SK-N-SH (cell line): ENCODE measurements around the gene PDE10A. TPM values are rescaled to one million over a fixed set of nuclear protein-coding genes. Genes with fewer than 3 reads are reported as not detected.

Source experiments
- CTCF ChIA-PET: fragments of 300-600, 350-600 bp; formaldehyde crosslinking; extraction: SDS; loops from one replicate; lab custom pipeline; 2021; lab: Yijun Ruan, JAX
- POLR2A ChIA-PET: fragments of 350-600 bp; sonication (Branson Sonifier 250); formaldehyde crosslinking; extraction: SDS; loops from one replicate; lab custom pipeline; 2020; ENCODE audit warnings: antibody characterized with exemption, inconsistent platforms; lab: Yijun Ruan, JAX
- DNase-seq: peaks from one replicate; pipeline ENCODE4 v3.0.0; 2012
- H2AFZ ChIP-seq: fragments of 200-600 bp; sonication (generic); 2 replicates; pipeline ENCODE4 v1.8.1; 2016; ENCODE audit warnings: antibody characterized with exemption, mild to moderate bottlenecking, low read depth
- H3F3A ChIP-seq: fragments of 200-600 bp; sonication (generic); replicated peaks from 2 replicates; pipeline ENCODE3; 2016; ENCODE audit warnings: antibody characterized with exemption, mild to moderate bottlenecking; ENCODE audit not compliant: insufficient read depth
- H3K27ac ChIP-seq, 2 experiments: fragments of 200-500 bp in 1 of 2; fragments of 200-600 bp in 1 of 2; sonication (Bioruptor generic) in 1 of 2; sonication (generic), shearing (Covaris generic) in 1 of 2; 2 replicates each; pipeline versions ENCODE4 v1.5.1 to v1.6.1; 2014 to 2016; ENCODE audit warnings: low read depth in 2 of 2, inconsistent platforms in 1 of 2, low read length in 1 of 2, mild to moderate bottlenecking in 1 of 2, mixed read lengths in 1 of 2
- H3K27me3 ChIP-seq: fragments of 200-600 bp; sonication (generic), shearing (Covaris generic); 2 replicates; pipeline ENCODE4 v1.6.1; 2016; ENCODE audit warnings: mixed run types; ENCODE audit not compliant: insufficient read depth
- H3K36me3 ChIP-seq, 2 experiments: fragments of 200-500 bp in 1 of 2; fragments of 200-600 bp in 1 of 2; sonication (Bioruptor generic) in 1 of 2; sonication (generic) in 1 of 2; replicated peaks in 1 of 2; 2 replicates each; pipeline versions ENCODE3 to v1.5.1; 2014 to 2016; ENCODE audit warnings: low read length in 1 of 2, mild to moderate bottlenecking in 1 of 2; ENCODE audit not compliant: insufficient read depth in 2 of 2, control insufficient read depth in 1 of 2
- H3K4me1 ChIP-seq, 2 experiments: fragments of 200-500 bp in 1 of 2; fragments of 200-600 bp in 1 of 2; sonication (Bioruptor generic) in 1 of 2; sonication (generic), shearing (Covaris generic) in 1 of 2; 2 replicates each; pipeline versions ENCODE4 v1.5.1 to v1.6.1; 2014 to 2016; ENCODE audit warnings: low read depth in 1 of 2, low read length in 1 of 2, mixed run types in 1 of 2; ENCODE audit not compliant: insufficient read depth in 2 of 2, control insufficient read depth in 1 of 2
- H3K4me2 ChIP-seq: fragments of 200-600 bp; sonication (generic), shearing (Covaris generic); 2 replicates; pipeline ENCODE4 v1.6.1; 2017; ENCODE audit warnings: mixed run types
- H3K4me3 ChIP-seq, 2 experiments: fragments of 200-500 bp in 1 of 2; fragments of 200-600 bp in 1 of 2; sonication (Bioruptor generic) in 1 of 2; sonication (generic), shearing (Covaris generic) in 1 of 2; 2 replicates each; pipeline versions ENCODE4 v1.5.1 to v1.8.1; 2014 to 2016; ENCODE audit warnings: low read depth in 2 of 2, inconsistent platforms in 1 of 2, low read length in 1 of 2, mild to moderate bottlenecking in 1 of 2, mixed read lengths in 1 of 2, moderate library complexity in 1 of 2
- H3K79me2 ChIP-seq: fragments of 200-600 bp; sonication (generic); 2 replicates; pipeline ENCODE4 v1.8.1; 2017; ENCODE audit warnings: mild to moderate bottlenecking; ENCODE audit not compliant: insufficient read depth
- H3K9ac ChIP-seq: fragments of 200-600 bp; sonication (generic); 2 replicates; pipeline ENCODE4 v1.6.1; 2017; ENCODE audit warnings: mixed run types
- H3K9me2 ChIP-seq: fragments of 200-600 bp; sonication (generic); 2 replicates; pipeline ENCODE4 v1.6.1; 2017; ENCODE audit warnings: mixed run types
- H3K9me3 ChIP-seq: fragments of 200-600 bp; sonication (generic); 2 replicates; pipeline ENCODE4 v1.6.1; 2017; ENCODE audit warnings: mixed run types, mild to moderate bottlenecking, moderate library complexity
- H4K20me1 ChIP-seq: fragments of 200-600 bp; sonication (generic); 2 replicates; pipeline ENCODE4 v1.6.1; 2017; ENCODE audit warnings: mild to moderate bottlenecking, mixed run types; ENCODE audit not compliant: insufficient read depth
- CHD2 ChIP-seq: fragments of 150-350 bp; IDR thresholded peaks from 2 replicates; pipeline ENCODE4 v1.6.1; 2018; ENCODE audit warnings: low read length; ENCODE audit not compliant: partially characterized antibody
- ELF1 ChIP-seq: IDR thresholded peaks from 2 replicates; pipeline ENCODE4 v1.4.0; 2012
- EP300 ChIP-seq, 2 experiments: IDR thresholded peaks; 2 replicates each; pipeline versions ENCODE4 v1.4.0 to v1.6.1; 2012; ENCODE audit warnings: borderline replicate concordance in 1 of 2, low read depth in 1 of 2, low read length in 1 of 2
- EZH2phosphoT487 ChIP-seq: fragments of 200-600 bp; sonication (generic); IDR thresholded peaks from 2 replicates; pipeline ENCODE4 v1.6.1; 2017; ENCODE audit warnings: low read depth, mixed run types, mild to moderate bottlenecking, antibody characterized with exemption, moderate library complexity, borderline replicate concordance
- FOSL2 ChIP-seq: IDR thresholded peaks from 2 replicates; pipeline ENCODE4 v1.4.0; 2012; ENCODE audit warnings: low read depth, mild to moderate bottlenecking, moderate library complexity, borderline replicate concordance
- GATA2 ChIP-seq: sonication (generic); formaldehyde crosslinking; IDR thresholded peaks from 2 replicates; pipeline ENCODE4 v1.5.0; 2020; ENCODE audit warnings: mild to moderate bottlenecking, missing genetic modification reagents
- NRF1 ChIP-seq: IDR thresholded peaks from 2 replicates; pipeline ENCODE4 v1.6.1; 2012; ENCODE audit warnings: low read depth, mild to moderate bottlenecking, low read length
- RAD21 ChIP-seq: IDR thresholded peaks from 2 replicates; pipeline ENCODE4 v1.6.1; 2012; ENCODE audit warnings: mild to moderate bottlenecking, low read length
- RCOR1 ChIP-seq: fragments of 150-350 bp; IDR thresholded peaks from 2 replicates; pipeline ENCODE4 v1.6.1; 2017; ENCODE audit warnings: antibody characterized with exemption, low read length
- RFX5 ChIP-seq: IDR thresholded peaks from 2 replicates; pipeline ENCODE4 v1.6.1; 2012; ENCODE audit warnings: mild to moderate bottlenecking, improper control_type of control experiment, low read length
- RXRA ChIP-seq: IDR thresholded peaks from 2 replicates; pipeline ENCODE4 v1.4.0; 2012; ENCODE audit warnings: low read depth, mild to moderate bottlenecking, borderline replicate concordance
- SIN3A ChIP-seq: IDR thresholded peaks from 2 replicates; pipeline ENCODE4 v1.6.1; 2012; ENCODE audit warnings: low read depth, mild to moderate bottlenecking, low read length, moderate library complexity, borderline replicate concordance
- SMC3 ChIP-seq: IDR thresholded peaks from 2 replicates; pipeline ENCODE4 v1.6.1; 2012; ENCODE audit warnings: low read depth, low read length, improper control_type of control experiment
- TAF1 ChIP-seq: IDR thresholded peaks from 2 replicates; pipeline ENCODE4 v1.6.1; 2012; ENCODE audit warnings: low read depth, mild to moderate bottlenecking, low read length, moderate library complexity, borderline replicate concordance
- TCF12 ChIP-seq: IDR thresholded peaks from 2 replicates; pipeline ENCODE4 v1.4.0; 2012
- TEAD4 ChIP-seq: IDR thresholded peaks from 2 replicates; pipeline ENCODE4 v1.4.0; 2012; ENCODE audit warnings: mild to moderate bottlenecking, borderline replicate concordance; ENCODE audit not compliant: insufficient read depth
- WGBS: methylation state at CpG from one replicate; pipeline ENCODE4 v1.1.6; 2017; ENCODE audit warnings: low lambda C conversion rate; 5-methylcytosine and 5-hydroxymethylcytosine counted together
- polyA plus RNA-seq, 3 experiments: library from polyadenylated mRNA; depleted of rRNA; stranded (reverse); fragments of >200 nt; gene quantifications; 2 replicates each; pipeline ENCODE4 v1.2.3, GENCODE V29; 2012
- TF ChIP-seq, protein P1 (sequence below): fragments of 150-350 bp; IDR thresholded peaks from 2 replicates; pipeline ENCODE4 v1.6.1; 2017; ENCODE audit warnings: antibody characterized with exemption, low read length, low read depth, borderline replicate concordance
- TF ChIP-seq, protein P2 (sequence below): IDR thresholded peaks from 2 replicates; pipeline ENCODE4 v1.4.0; 2012; ENCODE audit warnings: low read depth
- TF ChIP-seq, protein P3 (sequence below): fragments of 150-350 bp; IDR thresholded peaks from 2 replicates; pipeline ENCODE4 v1.6.1; 2016; ENCODE audit warnings: mild to moderate bottlenecking, low read depth, low read length
- TF ChIP-seq, protein P4 (sequence below): IDR thresholded peaks from 2 replicates; pipeline ENCODE4 v1.4.0; 2012; ENCODE audit warnings: low read depth, borderline replicate concordance

The PDE10A gene
- polyA plus RNA-seq, 1 of the 3 experiments (the other 2 are of a cell fraction): 0.43 TPM

DNA sequence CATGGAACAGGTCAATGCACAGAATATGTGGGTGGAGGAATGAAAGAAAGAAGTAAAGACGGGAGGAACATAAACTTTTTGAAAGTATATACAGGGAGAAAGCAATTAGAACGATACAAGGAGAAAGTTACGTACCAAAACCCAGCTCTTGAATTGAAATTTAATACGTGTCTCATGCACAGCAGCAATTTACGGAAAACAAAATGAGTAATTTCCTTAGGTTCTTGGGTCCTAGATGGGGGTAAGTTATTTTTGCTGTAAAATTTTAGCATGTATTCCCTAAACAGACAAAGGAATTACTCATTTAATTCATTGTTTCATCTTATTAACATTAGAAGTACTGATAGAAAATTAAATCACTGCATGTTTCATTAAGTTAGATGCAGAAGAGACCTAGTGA lies 75.8 kb downstream of the PDE10A start:
- H3K9me2 ChIP-seq: no peaks in the 10 kb centered on the region
- 66% methylated on average over 5 of the region's 5 CpGs for WGBS
- H3F3A ChIP-seq: no peaks in the 10 kb centered on the region
- no peak for DNase-seq
- ChIA-PET POLR2A (no interaction called here), CTCF (no interaction called here)
- H3K27me3 ChIP-seq: no peaks in the 10 kb centered on the region
- no peaks in the 10 kb centered on the region for H3K79me2 ChIP-seq
- H3K4me3 ChIP-seq: no peak overlapping the region
- no peak overlapping the region for H3K27ac ChIP-seq
- no peak for TF ChIP-seq GATA2 (CRISPR knock-in tag)
- TF ChIP-seq, protein P1, sequence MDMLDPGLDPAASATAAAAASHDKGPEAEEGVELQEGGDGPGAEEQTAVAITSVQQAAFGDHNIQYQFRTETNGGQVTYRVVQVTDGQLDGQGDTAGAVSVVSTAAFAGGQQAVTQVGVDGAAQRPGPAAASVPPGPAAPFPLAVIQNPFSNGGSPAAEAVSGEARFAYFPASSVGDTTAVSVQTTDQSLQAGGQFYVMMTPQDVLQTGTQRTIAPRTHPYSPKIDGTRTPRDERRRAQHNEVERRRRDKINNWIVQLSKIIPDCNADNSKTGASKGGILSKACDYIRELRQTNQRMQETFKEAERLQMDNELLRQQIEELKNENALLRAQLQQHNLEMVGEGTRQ: no peak
- H3K9me3 ChIP-seq: no peaks in the 10 kb centered on the region
- H3K36me3 ChIP-seq: no peaks in the 10 kb centered on the region
- no peak overlapping the region for H3K9ac ChIP-seq
- H4K20me1 ChIP-seq: no peaks in the 10 kb centered on the region
- H3K4me1 ChIP-seq: no peaks in the 10 kb centered on the region
- no peak overlapping the region for H3K4me2 ChIP-seq
- H2AFZ ChIP-seq: no peak overlapping the region

DNA sequence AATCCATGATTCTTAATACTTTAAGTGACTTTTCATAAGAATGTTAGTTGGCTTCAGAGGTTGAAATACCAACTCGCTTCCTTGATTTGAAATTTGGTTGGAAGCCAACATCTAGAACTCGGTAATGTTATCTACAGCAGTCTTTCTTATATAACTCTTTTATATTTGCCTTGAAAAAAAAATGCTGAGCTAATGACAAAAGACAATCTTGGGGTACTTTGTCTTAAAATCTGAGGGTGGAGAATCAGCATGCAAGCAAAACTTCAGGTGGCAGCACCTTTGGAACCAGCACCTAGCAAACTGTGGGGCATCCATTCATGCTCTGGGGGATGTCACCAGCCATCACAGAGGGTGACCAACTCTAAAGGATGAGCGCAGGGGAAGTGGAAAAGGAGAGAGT lies 76.3 kb downstream of the PDE10A start:
- H3K27ac ChIP-seq: no peak overlapping the region
- H3F3A ChIP-seq: no peaks in the 10 kb centered on the region
- no peak overlapping the region for H3K4me2 ChIP-seq
- no peaks in the 10 kb centered on the region for H3K4me1 ChIP-seq
- no peaks in the 10 kb centered on the region for H3K79me2 ChIP-seq
- no peak for DNase-seq
- POLR2A ChIA-PET: no interaction called here
- no peaks in the 10 kb centered on the region for H4K20me1 ChIP-seq
- H3K9ac ChIP-seq: no peak overlapping the region
- no peak for TF ChIP-seq TCF12
- no peak for TF ChIP-seq TAF1
- no peak for TF ChIP-seq RCOR1
- TF ChIP-seq NRF1: no peak
- TF ChIP-seq RFX5: no peak
- no peak for TF ChIP-seq TEAD4
- TF ChIP-seq, protein P2, sequence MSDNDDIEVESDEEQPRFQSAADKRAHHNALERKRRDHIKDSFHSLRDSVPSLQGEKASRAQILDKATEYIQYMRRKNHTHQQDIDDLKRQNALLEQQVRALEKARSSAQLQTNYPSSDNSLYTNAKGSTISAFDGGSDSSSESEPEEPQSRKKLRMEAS: no peak
- TF ChIP-seq FOSL2: no peak
- TF ChIP-seq EZH2phosphoT487: no peak
- TF ChIP-seq SIN3A: no peak
- 46% methylated on average over 3 of the region's 3 CpGs for WGBS
- H3K36me3 ChIP-seq: no peaks in the 10 kb centered on the region
- CTCF ChIA-PET: no interaction called here
- H3K27me3 ChIP-seq: no peaks in the 10 kb centered on the region
- no peaks in the 10 kb centered on the region for H3K9me2 ChIP-seq
- H3K4me3 ChIP-seq: no peak overlapping the region
- no peak overlapping the region for H2AFZ ChIP-seq
- H3K9me3 ChIP-seq: no peaks in the 10 kb centered on the region

DNA sequence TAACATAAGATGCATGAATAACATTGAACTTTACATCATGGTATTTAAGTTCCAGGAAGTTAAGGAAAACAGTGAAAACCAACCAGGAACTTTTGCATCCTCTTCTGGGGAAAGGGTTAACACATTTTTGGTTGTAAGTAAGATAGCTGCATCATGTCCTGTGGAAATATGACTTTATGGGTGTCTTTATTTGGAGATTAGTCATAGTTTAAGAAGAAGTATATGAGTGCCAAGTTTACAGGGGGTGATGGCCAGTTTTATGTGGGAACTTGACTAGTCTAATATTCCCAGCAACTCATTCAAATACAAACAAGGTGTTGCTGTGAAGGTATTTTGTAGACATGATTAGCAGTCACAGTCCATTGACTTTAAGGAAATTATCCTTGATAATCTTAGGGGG lies 78.0 kb downstream of the PDE10A start:
- no peaks in the 10 kb centered on the region for H3K27me3 ChIP-seq
- no peaks in the 10 kb centered on the region for H3K9me3 ChIP-seq
- no peaks in the 10 kb centered on the region for H3F3A ChIP-seq
- no peaks in the 10 kb centered on the region for H3K79me2 ChIP-seq
- H3K27ac ChIP-seq: no peak overlapping the region
- H3K9ac ChIP-seq: no peak overlapping the region
- no peaks in the 10 kb centered on the region for H3K4me1 ChIP-seq
- ChIA-PET POLR2A (no interaction called here), CTCF (no interaction called here)
- no peak for DNase-seq
- H4K20me1 ChIP-seq: no peaks in the 10 kb centered on the region
- no peaks in the 10 kb centered on the region for H3K9me2 ChIP-seq
- H3K36me3 ChIP-seq: no peaks in the 10 kb centered on the region
- H3K4me2 ChIP-seq: no peak overlapping the region
- H3K4me3 ChIP-seq: no peak overlapping the region
- H2AFZ ChIP-seq: no peak overlapping the region
- no peak for TF ChIP-seq CHD2
- no peak for TF ChIP-seq RAD21
- TF ChIP-seq RXRA: no peak
- TF ChIP-seq TEAD4: no peak
- TF ChIP-seq ELF1: no peak
- no peak for TF ChIP-seq RFX5
- TF ChIP-seq NRF1: no peak
- no peak for TF ChIP-seq FOSL2
- TF ChIP-seq EP300 (IDR thresholded peaks at IDR 0.05; ENCODE audit: borderline replicate concordance in 1 of 2, low read depth in 1 of 2, low read length in 1 of 2): no peak
- TF ChIP-seq, protein P3, sequence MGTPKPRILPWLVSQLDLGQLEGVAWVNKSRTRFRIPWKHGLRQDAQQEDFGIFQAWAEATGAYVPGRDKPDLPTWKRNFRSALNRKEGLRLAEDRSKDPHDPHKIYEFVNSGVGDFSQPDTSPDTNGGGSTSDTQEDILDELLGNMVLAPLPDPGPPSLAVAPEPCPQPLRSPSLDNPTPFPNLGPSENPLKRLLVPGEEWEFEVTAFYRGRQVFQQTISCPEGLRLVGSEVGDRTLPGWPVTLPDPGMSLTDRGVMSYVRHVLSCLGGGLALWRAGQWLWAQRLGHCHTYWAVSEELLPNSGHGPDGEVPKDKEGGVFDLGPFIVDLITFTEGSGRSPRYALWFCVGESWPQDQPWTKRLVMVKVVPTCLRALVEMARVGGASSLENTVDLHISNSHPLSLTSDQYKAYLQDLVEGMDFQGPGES: no peak
- TF ChIP-seq, protein P4, sequence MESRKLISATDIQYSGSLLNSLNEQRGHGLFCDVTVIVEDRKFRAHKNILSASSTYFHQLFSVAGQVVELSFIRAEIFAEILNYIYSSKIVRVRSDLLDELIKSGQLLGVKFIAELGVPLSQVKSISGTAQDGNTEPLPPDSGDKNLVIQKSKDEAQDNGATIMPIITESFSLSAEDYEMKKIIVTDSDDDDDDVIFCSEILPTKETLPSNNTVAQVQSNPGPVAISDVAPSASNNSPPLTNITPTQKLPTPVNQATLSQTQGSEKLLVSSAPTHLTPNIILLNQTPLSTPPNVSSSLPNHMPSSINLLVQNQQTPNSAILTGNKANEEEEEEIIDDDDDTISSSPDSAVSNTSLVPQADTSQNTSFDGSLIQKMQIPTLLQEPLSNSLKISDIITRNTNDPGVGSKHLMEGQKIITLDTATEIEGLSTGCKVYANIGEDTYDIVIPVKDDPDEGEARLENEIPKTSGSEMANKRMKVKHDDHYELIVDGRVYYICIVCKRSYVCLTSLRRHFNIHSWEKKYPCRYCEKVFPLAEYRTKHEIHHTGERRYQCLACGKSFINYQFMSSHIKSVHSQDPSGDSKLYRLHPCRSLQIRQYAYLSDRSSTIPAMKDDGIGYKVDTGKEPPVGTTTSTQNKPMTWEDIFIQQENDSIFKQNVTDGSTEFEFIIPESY: no peak
- TF ChIP-seq SMC3: no peak
